ENCODE results near the gene LSR. TPM values are rescaled to one million over a fixed set of nuclear protein-coding genes. Genes with fewer than 3 reads are reported as not detected.

Gene LSR
- total RNA-seq, 2 donors from 2014 or later = 119 to 202 TPM

DNA sequence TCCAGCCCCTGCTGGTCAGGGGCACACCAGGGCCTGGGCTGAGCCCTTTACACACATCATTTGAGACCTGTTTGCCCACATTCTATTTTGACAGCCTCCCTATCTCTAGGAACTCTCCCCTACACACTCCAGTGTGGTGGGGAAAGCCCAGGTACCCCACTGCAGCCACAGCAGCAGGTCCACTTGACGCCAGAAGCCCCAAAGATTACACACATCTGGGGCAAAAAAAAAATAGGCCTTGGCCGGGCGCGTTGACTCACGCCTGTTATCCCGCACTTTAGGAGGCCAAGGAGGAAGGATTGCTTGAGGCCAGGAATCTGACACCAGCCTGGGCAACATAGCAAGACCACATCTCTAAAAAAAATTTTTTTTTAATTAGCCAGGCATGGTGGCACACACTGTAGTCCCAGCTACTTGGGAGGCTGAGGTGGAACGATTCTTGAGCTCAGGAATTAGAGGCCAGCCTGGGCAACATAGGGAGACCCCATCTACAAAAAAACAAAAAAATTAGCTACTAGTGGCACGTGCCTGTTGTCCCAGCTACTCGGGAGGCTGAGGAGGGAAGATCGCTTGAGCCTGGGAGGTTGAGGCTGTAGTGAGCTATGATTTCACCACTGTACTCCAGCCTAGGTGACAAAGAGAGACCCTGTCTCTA, 62.1 kb downstream of the LSR start:
- TF ChIP-seq POLR2A (IDR thresholded peaks at IDR 0.05) (no peak), CTCF (IDR thresholded peaks at IDR 0.05) (no peak), POLR2AphosphoS5 (IDR thresholded peaks at IDR 0.05) (no peak)
- Histone ChIP-seq H3K4me3 (no peak overlapping the region), H3K4me1 (replicated peaks) (no peaks in the 10 kb centered on the region), H3K27ac (no peak overlapping the region), H3K27me3 (replicated peaks; ENCODE audit: insufficient read depth) (no peaks in the 10 kb centered on the region), H3K9me3 (no peaks in the 10 kb centered on the region), H3K36me3 (no peaks in the 10 kb centered on the region)
- no peak for DNase-seq (ENCODE audit: low spot score)
- intact Hi-C loops (cut with DNase I) = no loop called here
- WGBS = 92% methylated on average over 10 of the region's 10 CpGs

- H3K36me3 ChIP-seq = no peaks in the 10 kb centered on the region
- intact Hi-C loops (cut with DNase I) = no loop called here
- no peak overlapping the region for H3K27ac ChIP-seq
- WGBS = 75% methylated on average over 20 of the region's 21 CpGs
- TF ChIP-seq CTCF (IDR thresholded peaks at IDR 0.05) = no peak
- TF ChIP-seq POLR2A (IDR thresholded peaks at IDR 0.05) = no peak
- TF ChIP-seq POLR2AphosphoS5 (IDR thresholded peaks at IDR 0.05) = no peak
- H3K9me3 ChIP-seq = no peaks in the 10 kb centered on the region
- DNase-seq (ENCODE audit: low spot score) = no peak
- H3K4me3 ChIP-seq = no peak overlapping the region
- H3K4me1 ChIP-seq (replicated peaks) = no peaks in the 10 kb centered on the region
- H3K27me3 ChIP-seq (replicated peaks; ENCODE audit: insufficient read depth) = no peaks in the 10 kb centered on the region
Measured at GRCh38 chr19:35311901-35312665, 63.3 kb downstream of the LSR start.

GRCh38 chr19:35313587-35313986, 64.8 kb downstream of the LSR start:
- 45% methylated on average over 7 of the region's 7 CpGs for WGBS
- no peak for DNase-seq (ENCODE audit: low spot score)
- Histone ChIP-seq H3K27ac (no peak overlapping the region), H3K4me1 (replicated peaks) (no peaks in the 10 kb centered on the region), H3K4me3 (no peak overlapping the region), H3K36me3 (no peaks in the 10 kb centered on the region), H3K9me3 (no peaks in the 10 kb centered on the region), H3K27me3 (replicated peaks; ENCODE audit: insufficient read depth) (no peaks in the 10 kb centered on the region)
- intact Hi-C loops (cut with DNase I) = no loop called here
- TF ChIP-seq POLR2A (IDR thresholded peaks at IDR 0.05) = no peak
- no peak for TF ChIP-seq POLR2AphosphoS5 (IDR thresholded peaks at IDR 0.05)
- no peak for TF ChIP-seq CTCF (IDR thresholded peaks at IDR 0.05)

DNA sequence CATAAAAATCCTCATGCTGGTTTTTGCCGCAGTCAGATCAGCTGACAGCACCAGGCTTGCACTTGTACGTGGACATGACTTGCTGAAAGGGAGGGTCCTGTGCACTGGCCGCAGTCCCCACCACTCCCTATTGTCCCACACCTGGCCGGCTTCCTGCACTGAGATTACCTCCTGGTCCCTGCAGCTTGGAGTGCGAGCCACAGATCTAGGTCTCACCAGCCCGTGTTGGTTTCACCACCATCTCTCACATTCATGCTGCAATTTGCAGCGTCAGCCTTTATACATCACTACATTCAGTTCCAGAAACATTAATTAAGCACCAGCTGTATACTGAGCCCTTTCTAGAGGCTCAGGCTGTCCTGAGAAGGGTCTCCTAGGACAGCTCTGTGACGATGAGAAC, 65.2 kb downstream of the LSR start:
- TF ChIP-seq POLR2A (IDR thresholded peaks at IDR 0.05) (no peak), POLR2AphosphoS5 (IDR thresholded peaks at IDR 0.05) (no peak), CTCF (IDR thresholded peaks at IDR 0.05) (no peak)
- no peaks in the 10 kb centered on the region for H3K9me3 ChIP-seq
- 81% methylated on average over 8 of the region's 8 CpGs for WGBS
- DNase-seq (ENCODE audit: low spot score) = no peak
- no peaks in the 10 kb centered on the region for H3K36me3 ChIP-seq
- no peaks in the 10 kb centered on the region for H3K4me1 ChIP-seq (replicated peaks)
- no peaks in the 10 kb centered on the region for H3K27me3 ChIP-seq (replicated peaks; ENCODE audit: insufficient read depth)
- intact Hi-C loops (cut with DNase I) = no loop called here
- no peak overlapping the region for H3K4me3 ChIP-seq
- no peak overlapping the region for H3K27ac ChIP-seq

All from prostate gland (tissue), 2 donors.